ENCODE data around the gene CCDC88B.
A peak's percentile ranks its signal among the peaks of the same experiment; 100 is the strongest.

The CCDC88B gene

DNA sequence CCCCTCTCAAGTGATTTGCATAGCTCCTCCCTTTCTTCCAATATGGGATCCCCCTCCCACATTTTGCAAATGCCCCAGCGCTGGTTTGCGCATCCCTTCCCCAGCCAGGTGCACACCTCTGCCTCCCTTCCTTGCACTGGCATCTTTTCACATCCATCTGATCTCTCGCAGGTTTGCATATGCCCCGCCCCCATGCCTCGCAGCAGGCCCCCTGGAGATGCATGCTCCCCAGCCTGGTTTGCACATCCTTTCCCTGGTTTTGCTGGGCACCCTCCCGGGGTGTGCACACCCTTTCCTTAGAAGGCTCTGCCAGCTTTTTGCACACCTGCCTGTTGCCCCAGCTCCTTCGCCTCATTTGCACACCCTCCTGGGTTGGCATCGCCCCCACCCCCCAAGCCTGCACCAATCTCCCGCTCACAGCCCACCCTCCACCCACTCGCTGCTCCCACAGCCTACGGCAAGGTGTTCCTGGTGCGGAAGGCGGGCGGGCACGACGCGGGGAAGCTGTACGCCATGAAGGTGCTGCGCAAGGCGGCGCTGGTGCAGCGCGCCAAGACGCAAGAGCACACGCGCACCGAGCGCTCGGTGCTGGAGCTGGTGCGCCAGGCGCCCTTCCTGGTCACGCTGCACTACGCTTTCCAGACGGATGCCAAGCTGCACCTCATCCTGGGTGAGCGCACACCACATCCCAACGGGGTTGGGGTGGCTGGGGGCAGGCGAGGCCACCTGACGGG is 19.9 kb downstream of the CCDC88B start:
- FAIRE-seq (peak; percentile 14), DNase-seq (ENCODE audit: insufficient read length) (peak; percentile 58)
- TF ChIP-seq TAF1 (IDR thresholded peaks at IDR 0.05; ENCODE audit: borderline replicate concordance, low read depth, low read length) (no peak), POLR2AphosphoS5 (IDR thresholded peaks at IDR 0.05; ENCODE audit: low read depth, low read length) (no peak), POLR2A (IDR thresholded peaks at IDR 0.05; ENCODE audit: low read depth, low read length) (no peak)

- TF ChIP-seq POLR2AphosphoS5 (IDR thresholded peaks at IDR 0.05; ENCODE audit: low read depth, low read length) (no peak), POLR2A (IDR thresholded peaks at IDR 0.05; ENCODE audit: low read depth, low read length) (no peak), TAF1 (IDR thresholded peaks at IDR 0.05; ENCODE audit: borderline replicate concordance, low read depth, low read length) (no peak)
- peak; percentile 29 for DNase-seq (ENCODE audit: insufficient read length)
- FAIRE-seq, result no peak
These were observed 20.5 kb downstream of the CCDC88B start for GRCh38 chr11:64360448-64360921.

DNA sequence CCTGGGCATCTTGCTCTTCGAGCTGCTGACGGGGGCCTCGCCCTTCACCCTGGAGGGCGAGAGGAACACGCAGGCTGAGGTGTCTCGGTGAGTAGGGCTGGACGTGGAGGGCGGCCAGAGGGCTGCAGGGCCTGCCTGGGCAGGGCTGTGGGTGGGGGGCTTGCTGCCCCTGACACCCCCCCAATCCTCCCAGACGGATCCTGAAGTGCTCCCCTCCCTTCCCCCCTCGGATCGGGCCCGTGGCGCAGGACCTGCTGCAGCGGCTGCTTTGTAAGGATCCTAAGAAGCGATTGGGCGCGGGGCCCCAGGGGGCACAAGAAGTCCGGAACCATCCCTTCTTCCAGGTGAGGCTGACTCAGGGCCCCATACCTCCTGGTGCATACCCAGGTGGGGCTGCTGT is 21.7 kb downstream of the CCDC88B start:
- TF ChIP-seq POLR2A (IDR thresholded peaks at IDR 0.05; ENCODE audit: low read depth, low read length) (no peak), POLR2AphosphoS5 (IDR thresholded peaks at IDR 0.05; ENCODE audit: low read depth, low read length) (no peak), TAF1 (IDR thresholded peaks at IDR 0.05; ENCODE audit: borderline replicate concordance, low read depth, low read length) (no peak)
- FAIRE-seq, result no peak
- DNase-seq (ENCODE audit: insufficient read length), result no peak

DNA sequence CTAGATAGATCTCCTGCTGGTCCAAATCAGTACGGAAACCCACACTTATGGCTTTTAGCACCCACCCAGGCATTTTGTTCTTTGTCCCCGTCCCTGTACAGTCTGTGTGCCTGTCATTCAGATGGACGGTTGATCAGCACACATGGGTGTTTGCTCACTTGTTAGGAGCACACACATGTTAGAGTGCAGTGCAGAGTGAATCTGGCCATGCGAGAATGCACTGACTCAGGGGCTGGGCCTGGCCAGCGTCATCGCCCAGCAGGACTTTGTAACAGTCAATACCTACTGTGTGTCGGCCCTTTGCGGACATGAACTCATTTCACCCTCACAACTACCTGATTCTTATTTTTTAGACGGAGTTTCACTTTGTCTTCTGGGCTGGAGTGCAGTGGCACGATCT is 22.3 kb downstream of the CCDC88B start:
- DNase-seq (ENCODE audit: insufficient read length) (no peak), FAIRE-seq (no peak)
- TF ChIP-seq TAF1 (IDR thresholded peaks at IDR 0.05; ENCODE audit: borderline replicate concordance, low read depth, low read length), result no peak
- no peak for TF ChIP-seq POLR2A (IDR thresholded peaks at IDR 0.05; ENCODE audit: low read depth, low read length)
- no peak for TF ChIP-seq POLR2AphosphoS5 (IDR thresholded peaks at IDR 0.05; ENCODE audit: low read depth, low read length)

DNA sequence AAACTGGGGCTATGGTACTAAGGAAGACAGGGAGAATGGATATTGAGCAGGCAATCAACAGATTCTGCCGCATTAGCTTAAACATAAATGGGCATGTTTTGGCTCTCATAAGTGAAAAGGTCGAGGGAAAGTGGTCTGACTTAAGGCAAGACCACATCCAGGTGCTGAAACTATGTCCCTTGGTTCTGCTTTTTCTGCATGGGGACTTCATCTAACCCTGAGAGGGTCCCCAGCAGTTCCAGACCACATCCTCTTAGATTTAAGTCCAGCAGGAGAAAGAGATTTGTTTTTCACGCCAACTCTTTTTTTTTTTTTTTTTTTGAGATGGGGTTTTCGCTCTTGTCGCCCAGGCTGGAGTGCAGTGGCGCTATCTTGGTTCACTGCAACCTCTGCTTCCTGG is 24.4 kb downstream of the CCDC88B start:
- FAIRE-seq, result no peak
- no peak for DNase-seq (ENCODE audit: insufficient read length)
- TF ChIP-seq POLR2A (IDR thresholded peaks at IDR 0.05; ENCODE audit: low read depth, low read length) (no peak), TAF1 (IDR thresholded peaks at IDR 0.05; ENCODE audit: borderline replicate concordance, low read depth, low read length) (no peak), POLR2AphosphoS5 (IDR thresholded peaks at IDR 0.05; ENCODE audit: low read depth, low read length) (no peak)

- TF ChIP-seq TAF1 (IDR thresholded peaks at IDR 0.05; ENCODE audit: borderline replicate concordance, low read depth, low read length) (no peak), POLR2A (IDR thresholded peaks at IDR 0.05; ENCODE audit: low read depth, low read length) (no peak), POLR2AphosphoS5 (IDR thresholded peaks at IDR 0.05; ENCODE audit: low read depth, low read length) (no peak)
- DNase-seq (ENCODE audit: insufficient read length), result no peak
- no peak for FAIRE-seq
These were observed 24.9 kb downstream of the CCDC88B start for GRCh38 chr11:64364911-64365310.

DNA sequence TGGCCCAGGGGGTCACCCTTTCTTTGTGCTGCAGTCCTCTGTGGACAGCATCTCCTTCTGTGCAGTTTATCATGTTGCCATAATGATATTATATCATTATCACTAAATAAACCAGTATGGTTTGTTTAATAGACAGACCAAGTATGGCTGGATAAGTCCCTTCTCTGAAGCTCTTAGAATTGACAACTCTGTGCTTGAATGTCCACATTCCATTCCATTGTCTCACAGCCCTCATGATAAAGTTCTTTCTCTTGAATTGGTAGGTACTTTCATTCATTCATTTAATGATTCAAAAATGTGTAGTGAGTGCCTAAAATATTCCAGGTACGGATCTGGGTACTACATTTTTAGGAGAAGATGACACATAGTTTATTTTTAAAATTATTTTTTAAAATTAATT is 26.7 kb downstream of the CCDC88B start:
- DNase-seq (ENCODE audit: insufficient read length), result no peak
- FAIRE-seq, result no peak
- TF ChIP-seq POLR2A (IDR thresholded peaks at IDR 0.05; ENCODE audit: low read depth, low read length), result no peak
- TF ChIP-seq POLR2AphosphoS5 (IDR thresholded peaks at IDR 0.05; ENCODE audit: low read depth, low read length), result no peak
- no peak for TF ChIP-seq TAF1 (IDR thresholded peaks at IDR 0.05; ENCODE audit: borderline replicate concordance, low read depth, low read length)

- no peak for TF ChIP-seq POLR2AphosphoS5 (IDR thresholded peaks at IDR 0.05; ENCODE audit: low read depth, low read length)
- DNase-seq (ENCODE audit: insufficient read length) (no peak), FAIRE-seq (no peak)
These were observed 28.1 kb downstream of the CCDC88B start for GRCh38 chr11:64367931-64368672.

DNA sequence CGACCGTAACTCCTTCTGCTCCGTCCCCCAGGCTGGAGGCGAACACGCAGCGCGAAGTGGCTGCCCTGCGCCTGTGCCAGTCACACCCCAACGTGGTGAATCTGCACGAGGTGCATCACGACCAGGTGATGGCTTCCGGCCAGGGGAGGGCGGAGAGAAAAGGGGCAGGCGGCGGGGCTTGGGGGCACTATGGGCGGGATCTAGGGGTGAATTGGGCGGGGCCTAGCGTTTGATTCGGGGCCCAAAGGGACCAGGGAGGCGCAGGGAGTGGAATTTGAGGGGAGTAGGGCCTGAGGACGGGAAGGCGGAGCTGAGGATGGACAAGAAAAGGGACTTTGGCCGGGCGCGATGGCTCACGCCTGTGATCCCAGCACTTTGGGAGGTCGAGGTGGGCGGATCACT is 28.7 kb downstream of the CCDC88B start:
- TF ChIP-seq POLR2A (IDR thresholded peaks at IDR 0.05; ENCODE audit: low read depth, low read length) (no peak), POLR2AphosphoS5 (IDR thresholded peaks at IDR 0.05; ENCODE audit: low read depth, low read length) (no peak), TAF1 (IDR thresholded peaks at IDR 0.05; ENCODE audit: borderline replicate concordance, low read depth, low read length) (no peak)
- no peak for DNase-seq (ENCODE audit: insufficient read length)
- no peak for FAIRE-seq

- FAIRE-seq (no peak), DNase-seq (ENCODE audit: insufficient read length) (peak; percentile 25)
- TF ChIP-seq POLR2AphosphoS5 (IDR thresholded peaks at IDR 0.05; ENCODE audit: low read depth, low read length) (no peak), TAF1 (IDR thresholded peaks at IDR 0.05; ENCODE audit: borderline replicate concordance, low read depth, low read length) (no peak), POLR2A (IDR thresholded peaks at IDR 0.05; ENCODE audit: low read depth, low read length) (no peak)
These were observed 29.7 kb downstream of the CCDC88B start for GRCh38 chr11:64369440-64370421.

DNA sequence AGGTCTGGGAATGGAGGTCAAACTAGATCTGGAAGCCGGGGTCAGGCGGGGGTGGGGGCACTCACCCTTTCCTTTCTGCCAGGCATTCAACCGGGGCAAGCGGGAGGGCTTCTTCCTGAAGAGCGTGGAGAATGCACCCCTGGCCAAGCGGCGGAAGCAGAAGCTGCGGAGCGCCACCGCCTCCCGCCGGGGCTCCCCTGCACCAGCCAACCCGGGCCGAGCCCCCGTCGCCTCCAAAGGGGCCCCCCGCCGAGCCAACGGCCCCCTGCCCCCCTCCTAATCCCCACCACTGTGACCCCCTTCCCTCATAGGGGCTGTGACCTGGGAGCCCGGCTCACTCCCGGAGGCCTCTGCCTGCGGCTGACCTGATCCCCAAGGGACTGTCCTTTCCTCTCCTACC is 31.2 kb downstream of the CCDC88B start:
- peak; percentile 31 for DNase-seq (ENCODE audit: insufficient read length)
- no peak for TF ChIP-seq POLR2A (IDR thresholded peaks at IDR 0.05; ENCODE audit: low read depth, low read length)
- no peak for TF ChIP-seq TAF1 (IDR thresholded peaks at IDR 0.05; ENCODE audit: borderline replicate concordance, low read depth, low read length)
- TF ChIP-seq POLR2AphosphoS5 (IDR thresholded peaks at IDR 0.05; ENCODE audit: low read depth, low read length), result no peak
- FAIRE-seq, result no peak
